Activated CD8-positive, alpha-beta memory T cell treated with anti-CD3 and anti-CD28 coated beads, Interleukin-2, amount 50 U/mL, for 1 hour (primary cell): ENCODE results near the gene WWOX.

ENCODE experiments used
- DNase-seq: peaks from one replicate; pipeline ENCODE4 v3.0.0-alpha.2; 2020; ENCODE audit errors: extremely low read depth

Gene WWOX

GRCh38 chr16:78142788-78143187 lies 43.3 kb downstream of the WWOX start:
- no peak for DNase-seq

- no peak for DNase-seq
Measured at GRCh38 chr16:78146807-78147206, 47.4 kb downstream of the WWOX start.

- DNase-seq: no peak
Measured at GRCh38 chr16:78147911-78148401, 48.5 kb downstream of the WWOX start.

- DNase-seq: no peak
Measured at GRCh38 chr16:78150233-78150632, 50.8 kb downstream of the WWOX start.

GRCh38 chr16:78154729-78155461 lies 55.4 kb downstream of the WWOX start:
- no peak for DNase-seq

- no peak for DNase-seq
Measured at GRCh38 chr16:78155791-78156345, 56.4 kb downstream of the WWOX start.

- DNase-seq: no peak
Measured at GRCh38 chr16:78161023-78161729, 61.7 kb downstream of the WWOX start.

GRCh38 chr16:78163772-78164670 lies 64.6 kb downstream of the WWOX start:
- no peak for DNase-seq

- no peak for DNase-seq
Measured at GRCh38 chr16:78170494-78170933, 71.1 kb downstream of the WWOX start.

- DNase-seq: no peak
Measured at GRCh38 chr16:78175287-78175686, 75.8 kb downstream of the WWOX start.

GRCh38 chr16:78176435-78176834 lies 77.0 kb downstream of the WWOX start:
- no peak for DNase-seq

- no peak for DNase-seq
Measured at GRCh38 chr16:78177218-78177617, 77.8 kb downstream of the WWOX start.

GRCh38 chr16:78177987-78178386 lies 78.5 kb downstream of the WWOX start:
- DNase-seq: no peak

GRCh38 chr16:78179666-78180065 lies 80.2 kb downstream of the WWOX start:
- DNase-seq: no peak

- no peak for DNase-seq
Measured at GRCh38 chr16:78180349-78180748, 80.9 kb downstream of the WWOX start.

- no peak for DNase-seq
Measured at GRCh38 chr16:78183437-78184237, 84.2 kb downstream of the WWOX start.

- no peak for DNase-seq
Measured at GRCh38 chr16:78184238-78185183, 85.1 kb downstream of the WWOX start.

GRCh38 chr16:78189121-78189520 lies 89.7 kb downstream of the WWOX start:
- DNase-seq: no peak

- no peak for DNase-seq
Measured at GRCh38 chr16:78192734-78193488, 93.5 kb downstream of the WWOX start.
